Omental fat pad (tissue), 4 donors: Measurements from ENCODE around the gene HACD4. TPM values are rescaled to one million over a fixed set of nuclear protein-coding genes. Genes with fewer than 3 reads are reported as not detected.

Experiments
- ATAC-seq: fragments of 150-250 bp; one replicate; pipeline ENCODE4 v1.9.1; 2016; ENCODE audit warnings: mild to moderate bottlenecking, moderate library complexity; ENCODE audit not compliant: low FRiP score
- DNase-seq: peaks from one replicate; pipeline ENCODE4 v3.0.0-alpha.2; 2019; ENCODE audit warnings: low spot score
- CTCF ChIP-seq, 3 donors: fragments of 450-650 bp; IDR thresholded peaks; one replicate each; pipeline ENCODE4 v1.5.1; 2016 to 2017; ENCODE audit warnings: antibody characterized with exemption in 3 of 3, mild to moderate bottlenecking in 3 of 3, moderate library complexity in 2 of 3
- total RNA-seq, 4 donors: library from RNA; depleted of rRNA; stranded (reverse); fragments of >200 nt; gene quantifications; one replicate each; pipeline ENCODE4 v1.1.0, GENCODE V29; 2016

Gene HACD4
- total RNA-seq, 4 donors from 2014 or later, result 4.1 to 6.6 (median 5.1) TPM

GRCh38 chr9:21018177-21018576 lies 13.3 kb downstream of the HACD4 start:
- DNase-seq (no peak), ATAC-seq (no peak)
- TF ChIP-seq CTCF (IDR thresholded peaks at IDR 0.05), result no peak

- TF ChIP-seq CTCF (IDR thresholded peaks at IDR 0.05), result no peak
- DNase-seq (no peak), ATAC-seq (no peak)
Observed at GRCh38 chr9:21016701-21017491, 14.5 kb downstream of the HACD4 start.

GRCh38 chr9:21015995-21016394 lies 15.4 kb downstream of the HACD4 start:
- TF ChIP-seq CTCF (IDR thresholded peaks at IDR 0.05), result no peak

GRCh38 chr9:21015129-21015815 lies 16.2 kb downstream of the HACD4 start:
- no peak for TF ChIP-seq CTCF (IDR thresholded peaks at IDR 0.05)
- no peak for ATAC-seq
- no peak for DNase-seq

More at GRCh38 chr9:21015995-21016394, 15.4 kb downstream of the HACD4 start:
- DNase-seq (no peak), ATAC-seq (no peak)

- ATAC-seq, result no peak
- TF ChIP-seq CTCF (IDR thresholded peaks at IDR 0.05), result no peak
- no peak for DNase-seq
Observed at GRCh38 chr9:21002040-21002439, 29.4 kb downstream of the HACD4 start.

- no peak for ATAC-seq
- no peak for TF ChIP-seq CTCF (IDR thresholded peaks at IDR 0.05)
Observed at GRCh38 chr9:21001581-21001980, 29.9 kb downstream of the HACD4 start.

More at GRCh38 chr9:21001581-21001980, 29.9 kb downstream of the HACD4 start:
- no peak for DNase-seq
